DOHH2 (cell line): Measurements from ENCODE around the gene CDY2B.
"Not testable (repeated sequence)": the region's sequence is repeated elsewhere in the genome, so short reads cannot be mapped to it uniquely, and the experiment has no call there.

Source experiments
- H3F3A ChIP-seq: fragments of 200-600 bp; sonication (generic), shearing (Covaris generic); 2 replicates; pipeline ENCODE4 v1.6.0; 2016; ENCODE audit warnings: antibody characterized with exemption, mild to moderate bottlenecking; ENCODE audit not compliant: control insufficient read depth, insufficient read depth
- H3K27ac ChIP-seq: fragments of 200-600 bp; sonication (generic); 2 replicates; pipeline ENCODE4 v1.5.1; 2014; ENCODE audit warnings: low read depth, mild to moderate bottlenecking, low read length, moderate library complexity
- H3K27me3 ChIP-seq: fragments of 200-600 bp; sonication (generic); 2 replicates; pipeline ENCODE4 v1.6.1; 2014; ENCODE audit warnings: mild to moderate bottlenecking, low read length, mixed read lengths; ENCODE audit not compliant: control insufficient read depth
- H3K36me3 ChIP-seq: fragments of 200-600 bp; sonication (generic); 2 replicates; pipeline ENCODE4 v1.6.1; 2014; ENCODE audit warnings: mild to moderate bottlenecking, low read length, moderate library complexity, mixed read lengths; ENCODE audit not compliant: control insufficient read depth
- H3K4me1 ChIP-seq: fragments of 200-600 bp; sonication (generic); 2 replicates; pipeline ENCODE4 v1.6.1; 2014; ENCODE audit warnings: mild to moderate bottlenecking, low read length, mixed read lengths; ENCODE audit not compliant: control insufficient read depth
- H3K4me2 ChIP-seq: fragments of 200-600 bp; sonication (generic); 2 replicates; pipeline ENCODE4 v1.6.0; 2014; ENCODE audit warnings: mild to moderate bottlenecking, low read length, moderate library complexity
- H3K4me3 ChIP-seq: fragments of 200-600 bp; sonication (generic); 2 replicates; pipeline ENCODE4 v1.5.1; 2014; ENCODE audit warnings: mild to moderate bottlenecking, low read length, mixed read lengths
- H3K79me2 ChIP-seq: fragments of 200-600 bp; sonication (generic); 2 replicates; pipeline ENCODE4 v1.6.1; 2014; ENCODE audit warnings: mild to moderate bottlenecking, low read length, mixed read lengths; ENCODE audit not compliant: control insufficient read depth
- H3K9me2 ChIP-seq: fragments of 200-600 bp; sonication (generic); replicated peaks from 2 replicates; pipeline ENCODE4 v1.6.1; 2014; ENCODE audit warnings: mild to moderate bottlenecking, low read length, mixed read lengths; ENCODE audit not compliant: control insufficient read depth
- H3K9me3 ChIP-seq: fragments of 200-600 bp; sonication (generic); 2 replicates; pipeline ENCODE4 v1.6.1; 2014; ENCODE audit warnings: antibody characterized with exemption, low read length, mixed read lengths; ENCODE audit not compliant: control insufficient read depth, insufficient read depth
- H4K20me1 ChIP-seq: fragments of 200-600 bp; sonication (generic); 2 replicates; pipeline ENCODE4 v1.6.0; 2014; ENCODE audit warnings: low read depth, mild to moderate bottlenecking, antibody characterized with exemption, low read length, moderate library complexity; ENCODE audit not compliant: control insufficient read depth, insufficient read depth

The CDY2B gene

GRCh38 chrY:17867850-17868249, 12.2 kb downstream of the CDY2B start:
- not testable (repeated sequence) for H4K20me1 ChIP-seq, H3K27ac ChIP-seq, H3F3A ChIP-seq, H3K27me3 ChIP-seq, H3K4me1 ChIP-seq, H3K4me2 ChIP-seq, H3K9me3 ChIP-seq, H3K36me3 ChIP-seq, H3K9me2 ChIP-seq, H3K79me2 ChIP-seq, H3K4me3 ChIP-seq

GRCh38 chrY:17860634-17861033, 19.4 kb downstream of the CDY2B start:
- H3F3A ChIP-seq, H4K20me1 ChIP-seq, H3K27me3 ChIP-seq, H3K9me2 ChIP-seq, H3K4me1 ChIP-seq, H3K4me2 ChIP-seq, H3K27ac ChIP-seq, H3K9me3 ChIP-seq, H3K36me3 ChIP-seq, H3K4me3 ChIP-seq, H3K79me2 ChIP-seq: not testable (repeated sequence)

- not testable (repeated sequence) for H4K20me1 ChIP-seq, H3K27me3 ChIP-seq, H3K9me3 ChIP-seq, H3K27ac ChIP-seq, H3K79me2 ChIP-seq, H3K4me2 ChIP-seq, H3K36me3 ChIP-seq, H3K4me1 ChIP-seq, H3K4me3 ChIP-seq, H3K9me2 ChIP-seq, H3F3A ChIP-seq
Measured at GRCh38 chrY:17856963-17857848, 22.8 kb downstream of the CDY2B start.

GRCh38 chrY:17856508-17856907, 23.5 kb downstream of the CDY2B start:
- not testable (repeated sequence) for H3K4me2 ChIP-seq, H3K9me2 ChIP-seq, H3K9me3 ChIP-seq, H3K36me3 ChIP-seq, H4K20me1 ChIP-seq, H3K79me2 ChIP-seq, H3K4me1 ChIP-seq, H3K4me3 ChIP-seq, H3K27ac ChIP-seq, H3K27me3 ChIP-seq, H3F3A ChIP-seq

GRCh38 chrY:17849131-17849530, 30.9 kb downstream of the CDY2B start:
- H3K4me3 ChIP-seq, H3K36me3 ChIP-seq, H3K4me2 ChIP-seq, H4K20me1 ChIP-seq, H3K4me1 ChIP-seq, H3K27ac ChIP-seq, H3K79me2 ChIP-seq, H3K9me3 ChIP-seq, H3F3A ChIP-seq, H3K27me3 ChIP-seq, H3K9me2 ChIP-seq: not testable (repeated sequence)

- H3K27ac ChIP-seq, H3K9me3 ChIP-seq, H3K36me3 ChIP-seq, H3K4me1 ChIP-seq, H3K27me3 ChIP-seq, H3K4me3 ChIP-seq, H3K4me2 ChIP-seq, H4K20me1 ChIP-seq, H3K9me2 ChIP-seq, H3K79me2 ChIP-seq, H3F3A ChIP-seq: not testable (repeated sequence)
Measured at GRCh38 chrY:17832149-17832548, 47.9 kb downstream of the CDY2B start.
